GM18499 (cell line): ENCODE measurements around the gene MAMLD1.

Source experiments
- ATAC-seq: cut with Tn5 transposase; IDR thresholded peaks from one replicate; pipeline ENCODE4 v1.9.1; 2021; ENCODE audit warnings: moderate number of reproducible peaks; ENCODE audit not compliant: insufficient read depth, unreplicated experiment

Gene MAMLD1

DNA sequence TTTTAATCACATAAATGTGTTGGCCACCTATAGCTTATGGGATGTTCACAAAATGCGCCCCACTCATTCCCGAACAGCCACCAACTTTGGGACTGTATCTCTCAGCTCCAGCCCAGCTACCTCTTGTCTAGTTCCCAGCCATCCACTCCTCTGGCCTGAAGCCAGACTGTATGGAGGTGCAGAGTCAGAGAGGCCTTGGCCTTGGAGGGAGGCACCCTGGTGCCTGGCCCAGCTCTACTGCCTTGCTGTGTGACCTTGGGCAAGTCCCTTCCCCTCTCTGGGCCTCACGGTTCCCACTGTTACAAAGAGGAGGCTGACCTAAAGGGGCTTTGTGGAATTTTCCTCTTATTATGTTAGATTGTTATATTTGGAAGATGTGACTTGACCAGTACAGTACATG, 13.9 kb downstream of the MAMLD1 start:
- no peak for ATAC-seq

GRCh38 chrX:150405006-150405405, 41.9 kb downstream of the MAMLD1 start:
- ATAC-seq = no peak

DNA sequence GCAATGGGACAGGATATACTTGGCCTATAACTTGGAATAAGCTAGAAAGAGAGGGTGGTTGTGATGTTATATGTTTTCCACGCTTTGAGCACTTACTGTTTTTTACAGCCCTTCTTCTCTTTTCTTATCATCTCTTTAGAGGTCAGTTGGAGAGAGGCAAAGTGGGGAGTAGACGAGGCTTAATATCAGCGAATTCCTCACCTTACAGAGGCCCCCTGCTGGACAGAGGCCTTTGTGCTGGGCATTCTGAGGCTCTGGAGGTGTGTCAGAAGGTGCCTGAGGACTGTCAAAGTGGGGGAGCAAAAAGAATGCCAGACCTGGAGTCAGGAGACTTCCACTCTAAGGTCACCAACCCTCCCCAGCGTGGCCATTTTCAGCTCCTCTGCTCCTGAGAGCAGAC, 42.5 kb downstream of the MAMLD1 start:
- ATAC-seq = no peak

DNA sequence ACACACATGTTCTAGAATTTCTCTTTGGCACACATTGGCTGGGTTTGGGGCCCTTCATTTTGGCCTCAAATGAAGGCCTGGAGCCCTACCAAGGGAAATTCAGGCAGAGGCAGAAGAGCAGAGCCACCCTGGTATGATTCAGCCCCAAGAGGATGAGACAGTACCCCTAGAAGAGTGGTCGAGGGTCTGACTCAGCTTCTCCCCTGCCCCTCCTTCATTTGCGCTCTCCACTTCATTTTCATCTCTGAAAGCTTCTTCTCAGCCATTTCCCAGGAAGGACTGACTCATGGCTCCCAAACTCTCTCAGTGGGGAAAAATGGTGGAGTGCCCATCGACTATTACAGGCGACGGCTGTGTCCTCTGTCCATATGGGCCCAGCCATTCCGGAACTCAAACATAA, 43.5 kb downstream of the MAMLD1 start:
- ATAC-seq = no peak

DNA sequence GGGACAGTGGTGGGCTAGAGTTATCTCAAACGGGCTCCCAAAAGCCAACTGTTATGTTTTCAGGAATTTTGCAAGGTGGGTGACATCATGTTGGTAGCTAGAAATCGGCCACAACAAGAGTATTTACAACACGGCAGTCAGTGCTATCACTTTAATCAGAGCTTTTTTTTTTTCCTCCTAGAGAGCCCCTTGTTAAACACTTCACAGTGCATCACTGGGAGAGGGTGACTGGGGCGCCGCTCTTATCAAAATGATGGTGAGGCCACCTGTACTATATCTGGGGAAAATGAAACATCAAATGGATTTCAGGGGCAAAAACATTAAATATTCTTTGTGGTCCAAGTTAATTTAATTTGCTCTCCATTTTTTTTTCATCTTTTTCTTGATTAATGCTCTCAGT, 44.9 kb downstream of the MAMLD1 start:
- ATAC-seq = no peak

GRCh38 chrX:150408561-150408960, 45.4 kb downstream of the MAMLD1 start:
- ATAC-seq = no peak

- ATAC-seq = no peak
Measured at GRCh38 chrX:150409486-150409885, 46.4 kb downstream of the MAMLD1 start.

GRCh38 chrX:150409964-150410363, 46.8 kb downstream of the MAMLD1 start:
- ATAC-seq = no peak

DNA sequence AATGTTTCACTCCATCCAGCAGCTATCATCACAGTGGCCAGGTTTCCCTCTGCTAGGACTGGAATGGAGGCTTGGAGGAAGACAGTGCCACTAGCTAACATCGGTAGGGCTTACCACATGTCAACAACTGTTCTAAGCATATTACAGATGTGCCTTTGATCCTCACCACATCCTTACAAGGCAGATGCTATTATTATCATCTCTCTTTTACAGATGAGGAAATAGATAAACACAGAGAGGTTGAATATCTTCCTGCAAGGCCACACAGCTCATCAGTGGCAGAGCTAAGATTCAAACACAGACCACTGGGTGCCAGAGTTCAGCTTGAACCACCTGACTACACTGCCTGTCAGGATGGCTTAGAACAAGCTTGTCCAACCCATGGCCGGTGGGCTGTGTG, 47.4 kb downstream of the MAMLD1 start:
- no peak for ATAC-seq

- no peak for ATAC-seq
Measured at GRCh38 chrX:150411656-150412055, 48.5 kb downstream of the MAMLD1 start.

- no peak for ATAC-seq
Measured at GRCh38 chrX:150414228-150414627, 51.1 kb downstream of the MAMLD1 start.

DNA sequence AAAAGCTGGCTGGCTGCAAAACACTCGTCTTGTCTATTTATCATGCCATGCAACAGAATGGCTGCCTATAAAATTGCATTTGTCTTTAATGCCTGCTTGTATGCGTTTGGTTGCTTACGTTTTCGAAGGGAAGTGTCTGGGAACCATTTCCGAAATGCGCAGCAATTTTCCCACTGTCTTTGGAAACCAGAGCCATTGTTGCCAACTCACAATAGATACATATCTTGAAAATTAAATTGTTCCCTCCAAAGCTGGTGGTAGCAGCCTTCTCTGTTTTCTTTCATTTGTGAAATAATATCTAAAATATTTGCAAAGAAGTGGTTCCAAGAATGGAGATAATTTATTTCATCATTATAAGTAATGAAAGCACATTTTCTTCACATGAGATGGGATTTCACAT, 53.4 kb downstream of the MAMLD1 start:
- no peak for ATAC-seq

DNA sequence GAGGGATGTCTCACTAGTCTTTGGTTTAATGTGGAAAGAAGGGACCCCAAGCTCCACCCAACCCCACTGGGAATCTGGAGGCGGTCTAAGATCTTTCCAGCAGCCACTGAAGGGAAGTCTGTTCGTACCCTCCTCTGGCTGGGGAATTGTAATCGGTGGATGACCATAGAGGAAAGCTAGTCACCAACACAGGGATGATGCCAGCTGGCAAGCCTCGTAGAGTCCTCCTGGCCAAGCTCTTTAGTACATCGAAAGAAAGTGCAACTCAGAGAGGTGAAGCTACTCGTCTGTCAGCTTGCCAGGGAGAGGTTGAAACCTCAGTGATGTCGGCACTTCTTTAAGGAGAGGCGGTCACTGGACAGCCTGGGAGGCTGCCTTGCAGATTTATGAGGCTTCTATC, 58.7 kb downstream of the MAMLD1 start:
- ATAC-seq = no peak

DNA sequence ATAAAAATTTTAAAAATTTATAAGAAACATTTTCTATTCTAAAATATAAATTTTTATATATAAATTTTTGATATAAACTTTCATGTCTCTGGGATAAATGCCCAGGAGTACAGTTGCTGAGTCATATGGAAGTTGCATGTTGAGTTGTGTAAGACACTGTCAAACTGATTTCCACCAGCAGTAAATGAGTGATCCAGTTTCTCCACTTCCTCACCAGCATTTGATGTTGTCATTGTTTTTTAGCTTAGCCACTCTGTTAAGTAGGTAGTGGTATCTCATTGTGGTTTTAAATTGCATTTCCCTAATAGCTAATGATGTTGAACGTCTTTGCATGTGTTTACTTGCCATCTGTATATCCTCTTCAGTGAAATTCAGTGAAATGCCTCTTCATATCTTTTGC, 66.5 kb downstream of the MAMLD1 start:
- no peak for ATAC-seq

DNA sequence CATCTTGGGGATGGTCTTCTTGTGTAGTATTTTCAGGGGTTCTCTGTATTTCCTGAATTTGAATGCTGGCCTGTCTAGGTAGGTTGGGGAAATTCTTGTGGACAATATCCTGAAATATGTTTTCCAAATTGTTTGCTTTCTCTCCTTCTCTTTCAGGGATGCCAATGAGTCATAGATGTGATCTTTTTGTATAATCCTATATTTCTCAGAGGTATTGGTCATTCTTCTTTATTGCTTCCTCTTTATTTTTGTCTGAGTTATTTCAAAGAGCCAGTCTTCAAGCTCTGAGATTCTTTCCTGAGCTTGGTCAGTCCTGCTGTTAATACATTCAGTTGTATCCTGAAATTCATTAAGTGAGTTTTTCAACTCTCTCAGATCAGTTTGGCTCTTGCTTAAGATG, 73.1 kb downstream of the MAMLD1 start:
- ATAC-seq = no peak

- no peak for ATAC-seq
Measured at GRCh38 chrX:150438165-150438564, 75.0 kb downstream of the MAMLD1 start.

GRCh38 chrX:150446151-150446550, 83.0 kb downstream of the MAMLD1 start:
- no peak for ATAC-seq

DNA sequence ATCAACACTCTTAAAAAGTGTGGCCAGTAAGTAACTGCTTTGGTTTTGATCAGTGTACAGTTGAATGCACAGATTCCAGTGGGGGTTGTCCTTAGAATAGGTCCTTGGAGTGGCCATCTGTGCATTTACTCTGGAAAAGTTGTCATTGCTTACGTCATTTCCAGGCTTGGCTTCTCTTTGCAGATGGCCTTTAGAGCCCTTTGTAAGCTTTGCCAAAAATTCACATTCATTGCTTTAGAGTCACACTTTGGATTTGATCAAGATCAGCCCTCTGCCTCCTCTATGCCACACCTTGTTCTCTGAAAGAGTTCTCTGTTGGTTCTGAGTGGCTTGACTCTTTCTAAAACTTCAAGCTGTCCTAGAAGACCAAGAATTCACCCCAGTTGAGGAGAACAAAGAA, 83.9 kb downstream of the MAMLD1 start:
- no peak for ATAC-seq

GRCh38 chrX:150449313-150449712, 86.2 kb downstream of the MAMLD1 start:
- ATAC-seq = no peak

DNA sequence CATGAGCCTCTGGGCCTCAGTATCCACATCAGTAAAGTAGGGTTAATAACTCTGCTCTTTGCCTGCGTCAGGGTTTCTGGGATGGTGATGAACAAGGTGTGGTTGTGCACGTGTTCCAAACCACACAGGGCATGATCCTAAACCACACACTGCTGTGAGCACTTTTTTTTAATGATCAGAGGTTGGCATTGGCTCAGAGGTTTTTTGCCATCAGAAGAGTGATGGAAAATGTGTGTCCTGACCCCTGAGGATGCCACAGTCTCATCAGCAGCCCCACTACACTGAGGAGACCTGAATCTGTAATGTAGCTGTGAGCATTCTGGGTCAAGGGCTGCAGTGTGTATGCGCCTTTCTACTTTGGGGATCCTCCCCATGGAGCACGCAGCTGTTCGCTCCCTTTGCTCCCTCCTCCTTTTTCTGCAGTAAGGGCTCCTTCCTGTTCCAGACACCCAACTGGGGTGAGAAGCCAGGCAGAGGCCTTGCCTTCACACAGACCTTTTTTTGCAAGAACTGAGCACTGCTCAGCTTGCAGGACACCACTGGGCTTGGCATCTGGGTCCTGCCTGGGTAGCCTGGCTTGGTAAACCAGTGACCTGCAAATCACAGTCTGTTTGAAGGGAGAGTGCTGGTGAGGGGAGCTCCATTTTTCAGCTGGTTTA, 87.5 kb downstream of the MAMLD1 start:
- no peak for ATAC-seq

DNA sequence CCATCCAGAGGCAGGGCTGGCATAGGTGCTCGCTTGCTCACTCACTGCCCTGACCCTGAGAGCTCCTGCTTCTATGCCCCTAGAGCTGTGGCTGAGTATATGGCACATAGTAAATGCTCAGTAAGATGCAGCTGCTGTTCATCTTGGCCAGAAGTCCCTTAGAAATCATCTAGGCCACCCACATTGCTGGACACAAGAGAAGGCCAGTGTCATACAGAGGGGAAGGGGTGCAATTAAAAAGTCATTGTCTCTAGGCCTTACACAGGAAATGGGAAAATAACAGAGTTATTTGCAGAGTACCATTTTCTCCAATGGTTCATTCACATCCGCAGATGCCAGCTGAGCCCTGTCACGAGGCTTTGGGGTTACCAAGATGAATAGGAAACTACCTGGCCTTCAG, 88.8 kb downstream of the MAMLD1 start:
- no peak for ATAC-seq

DNA sequence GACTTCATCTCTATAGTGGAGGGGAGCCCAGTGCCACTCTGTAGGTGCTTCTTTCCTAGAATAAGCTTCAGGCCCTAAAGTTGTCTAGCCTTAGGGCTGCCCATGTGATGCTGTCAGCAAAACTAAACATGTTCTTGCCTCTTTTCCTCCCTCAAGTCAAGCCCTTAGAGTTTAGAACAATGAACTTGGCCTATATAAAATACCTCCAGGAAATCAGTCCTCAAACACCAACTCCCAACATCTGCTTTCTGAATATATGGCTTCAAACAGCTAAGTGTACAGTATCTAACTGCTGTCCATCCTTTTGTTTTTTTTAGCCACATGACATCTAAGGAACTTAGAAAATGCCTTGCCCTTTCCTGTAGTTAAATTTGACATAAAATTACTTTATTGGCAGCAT, 91.0 kb downstream of the MAMLD1 start:
- ATAC-seq = no peak
